ENCODE results near the gene CISH.
A peak's percentile ranks its signal among the peaks of the same experiment; 100 is the strongest.

CISH gene

GRCh38 chr3:50603261-50604109, 8.1 kb downstream of the CISH start:
- H3K4me1 ChIP-seq, result peaks cover 63% of the 10 kb centered on the region

GRCh38 chr3:50602595-50603191, 8.9 kb downstream of the CISH start:
- Histone ChIP-seq H3K27ac (peak overlapping the region; percentile 100), H3K79me2 (peaks cover 2% of the 10 kb centered on the region), H3K4me3 (ENCODE audit: low read depth, low read length) (no peak overlapping the region), H3K4me1 (peaks cover 63% of the 10 kb centered on the region), H3K36me3 (ENCODE audit: control insufficient read depth, insufficient read depth, low read length) (no peaks in the 10 kb centered on the region), H3K9me3 (ENCODE audit: control insufficient read depth, low read length) (no peaks in the 10 kb centered on the region), H3K4me2 (ENCODE audit: low read length) (peak overlapping the region; percentile 69), H3K27me3 (ENCODE audit: control insufficient read depth, insufficient read depth, low read length) (no peaks in the 10 kb centered on the region), H2AFZ (peak overlapping the region; percentile 66), H3K9ac (peak overlapping the region; percentile 34)
- no peak for TF ChIP-seq CTCF (IDR thresholded peaks at IDR 0.05)

More at GRCh38 chr3:50603261-50604109, 8.1 kb downstream of the CISH start:
- Histone ChIP-seq H3K9me3 (ENCODE audit: control insufficient read depth, low read length) (no peaks in the 10 kb centered on the region), H3K9ac (no peak overlapping the region), H3K4me2 (ENCODE audit: low read length) (no peak overlapping the region), H3K4me3 (ENCODE audit: low read depth, low read length) (no peak overlapping the region), H3K27me3 (ENCODE audit: control insufficient read depth, insufficient read depth, low read length) (no peaks in the 10 kb centered on the region), H3K36me3 (ENCODE audit: control insufficient read depth, insufficient read depth, low read length) (no peaks in the 10 kb centered on the region), H3K27ac (peak overlapping the region; percentile 100), H3K79me2 (peaks cover 5% of the 10 kb centered on the region), H2AFZ (no peak overlapping the region)
- TF ChIP-seq CTCF (IDR thresholded peaks at IDR 0.05), result no peak

GRCh38 chr3:50600841-50601591, 10.6 kb downstream of the CISH start:
- Histone ChIP-seq H3K4me1 (peaks cover 59% of the 10 kb centered on the region), H3K4me3 (ENCODE audit: low read depth, low read length) (peak overlapping the region; percentile 22), H3K4me2 (ENCODE audit: low read length) (peak overlapping the region; percentile 69), H3K9me3 (ENCODE audit: control insufficient read depth, low read length) (no peaks in the 10 kb centered on the region), H3K27ac (peak overlapping the region; percentile 100), H3K27me3 (ENCODE audit: control insufficient read depth, insufficient read depth, low read length) (no peaks in the 10 kb centered on the region), H3K36me3 (ENCODE audit: control insufficient read depth, insufficient read depth, low read length) (no peaks in the 10 kb centered on the region), H2AFZ (peak overlapping the region; percentile 71), H3K9ac (peak overlapping the region; percentile 70), H3K79me2 (peaks cover 2% of the 10 kb centered on the region)
- no peak for TF ChIP-seq CTCF (IDR thresholded peaks at IDR 0.05)

GRCh38 chr3:50600141-50600753, 11.3 kb downstream of the CISH start:
- H3K9ac ChIP-seq, result peak overlapping the region; percentile 50

More at GRCh38 chr3:50600141-50600753, 11.3 kb downstream of the CISH start:
- no peaks in the 10 kb centered on the region for H3K27me3 ChIP-seq (ENCODE audit: control insufficient read depth, insufficient read depth, low read length)
- peaks cover 53% of the 10 kb centered on the region for H3K4me1 ChIP-seq
- peak overlapping the region; percentile 14 for H3K4me2 ChIP-seq (ENCODE audit: low read length)
- no peak overlapping the region for H3K4me3 ChIP-seq (ENCODE audit: low read depth, low read length)
- H3K36me3 ChIP-seq (ENCODE audit: control insufficient read depth, insufficient read depth, low read length), result no peaks in the 10 kb centered on the region
- TF ChIP-seq CTCF (IDR thresholded peaks at IDR 0.05), result no peak
- peak overlapping the region; percentile 100 for H3K27ac ChIP-seq
- H2AFZ ChIP-seq, result peak overlapping the region; percentile 71
- H3K79me2 ChIP-seq, result peaks cover 2% of the 10 kb centered on the region
- H3K9me3 ChIP-seq (ENCODE audit: control insufficient read depth, low read length), result no peaks in the 10 kb centered on the region
